Body of pancreas (tissue), 4 donors: Measurements from ENCODE around the gene SIPA1L3. TPM values are rescaled to one million over a fixed set of nuclear protein-coding genes. Genes with fewer than 3 reads are reported as not detected.

ENCODE experiments used
- ATAC-seq: fragments of 150-250 bp; one replicate; pipeline ENCODE4 v1.9.1; 2016
- DNase-seq, 4 donors: peaks; one replicate each; pipeline ENCODE4 v3.0.0-alpha.2; 2019
- H3K27ac ChIP-seq, 4 donors: fragments of 200-600 bp; sonication (generic); 1 replicate in 3 of 4; 2 replicates in 1 of 4; pipeline versions ENCODE4 v1.5.1 to v1.6.1; 2016 to 2019; ENCODE audit warnings: mild to moderate bottlenecking in 1 of 4, mixed read lengths in 1 of 4, moderate library complexity in 1 of 4
- H3K27me3 ChIP-seq, 2 donors: fragments of 200-600 bp; sonication (generic); one replicate each; pipeline ENCODE4 v1.6.0; 2016; ENCODE audit warnings: mild to moderate bottlenecking in 1 of 2
- H3K36me3 ChIP-seq, 2 donors: fragments of 200-600 bp; sonication (generic); replicated peaks in 1 of 2; 2 replicates each; pipeline ENCODE4 v1.5.1; 2016; ENCODE audit warnings: low read depth in 2 of 2; ENCODE audit not compliant: insufficient read depth in 1 of 2
- H3K4me1 ChIP-seq: fragments of 200-600 bp; sonication (generic); one replicate; pipeline ENCODE4 v1.6.0; 2016
- H3K4me3 ChIP-seq, 2 donors: fragments of 200-600 bp; sonication (generic); 1 replicate in 1 of 2; 2 replicates in 1 of 2; pipeline ENCODE4 v1.5.1; 2016 to 2019
- H3K9me3 ChIP-seq, 3 donors: fragments of 200-600 bp; sonication (generic); 1 replicate in 2 of 3; 2 replicates in 1 of 3; pipeline ENCODE4 v1.5.1; 2016
- POLR2A ChIP-seq, 3 donors: fragments of 450-650 bp; IDR thresholded peaks; one replicate each; pipeline ENCODE4 v1.6.1; 2016; ENCODE audit warnings: antibody characterized with exemption in 3 of 3, mild to moderate bottlenecking in 2 of 3
- WGBS, 2 donors: methylation state at CpG; one replicate each; pipeline ENCODE4 v1.1.5; 2017; 5-methylcytosine and 5-hydroxymethylcytosine counted together
- intact Hi-C: fragments of 100-400 bp; cut with DNase I; formaldehyde crosslinking; loops from one replicate; pipeline ENCODE4 v1.15.1; 2023
- total RNA-seq, 2 donors: library from RNA; depleted of rRNA; stranded (reverse); fragments of >200 nt; gene quantifications; one replicate each; pipeline ENCODE4 v1.1.0, GENCODE V29; 2016
- TF ChIP-seq, protein P1 (sequence below), 7 experiments: fragments of 450-650 bp in 4 of 7; fragments of 200-600 bp in 3 of 7; sonication (generic) in 3 of 7; IDR thresholded peaks; one replicate each; pipeline ENCODE4 v1.5.1; 2016 to 2019; ENCODE audit warnings: antibody characterized with exemption in 7 of 7

SIPA1L3 gene
- total RNA-seq, 2 donors from 2014 or later, result 41.5 to 62.0 TPM

DNA sequence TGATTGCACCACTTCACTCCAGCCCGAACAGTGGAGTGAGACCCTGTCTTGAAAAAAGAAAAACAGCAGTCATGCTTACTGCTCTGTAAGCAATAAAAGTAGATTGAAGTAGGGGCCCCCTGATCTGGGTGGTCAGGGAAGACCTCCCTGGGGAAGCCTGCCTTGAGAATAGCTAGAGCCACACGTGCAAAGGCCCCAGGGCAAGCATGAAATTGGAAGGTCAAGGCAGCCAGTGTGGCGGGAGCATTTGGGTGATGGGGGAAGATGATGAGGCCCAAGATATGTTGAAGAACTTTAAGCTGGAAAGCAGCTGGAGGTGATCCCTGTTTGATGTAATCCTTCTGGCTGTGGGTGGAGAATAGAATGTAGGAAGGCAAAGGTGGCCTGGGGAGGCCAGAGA is 104.4 kb downstream of the SIPA1L3 start:
- Histone ChIP-seq H3K4me1 (no peaks in the 10 kb centered on the region), H3K27me3 (no peaks in the 10 kb centered on the region), H3K9me3 (no peaks in the 10 kb centered on the region), H3K27ac (no peak overlapping the region), H3K36me3 (no peaks in the 10 kb centered on the region), H3K4me3 (no peak overlapping the region)
- DNase-seq (no peak), ATAC-seq (no peak)
- 96 to 97% methylated on average over 3 of the region's 3 CpGs for WGBS, 2 donors
- intact Hi-C loops, result no loop called here
- no peak for TF ChIP-seq POLR2A (IDR thresholded peaks at IDR 0.05)
- TF ChIP-seq, protein P1, sequence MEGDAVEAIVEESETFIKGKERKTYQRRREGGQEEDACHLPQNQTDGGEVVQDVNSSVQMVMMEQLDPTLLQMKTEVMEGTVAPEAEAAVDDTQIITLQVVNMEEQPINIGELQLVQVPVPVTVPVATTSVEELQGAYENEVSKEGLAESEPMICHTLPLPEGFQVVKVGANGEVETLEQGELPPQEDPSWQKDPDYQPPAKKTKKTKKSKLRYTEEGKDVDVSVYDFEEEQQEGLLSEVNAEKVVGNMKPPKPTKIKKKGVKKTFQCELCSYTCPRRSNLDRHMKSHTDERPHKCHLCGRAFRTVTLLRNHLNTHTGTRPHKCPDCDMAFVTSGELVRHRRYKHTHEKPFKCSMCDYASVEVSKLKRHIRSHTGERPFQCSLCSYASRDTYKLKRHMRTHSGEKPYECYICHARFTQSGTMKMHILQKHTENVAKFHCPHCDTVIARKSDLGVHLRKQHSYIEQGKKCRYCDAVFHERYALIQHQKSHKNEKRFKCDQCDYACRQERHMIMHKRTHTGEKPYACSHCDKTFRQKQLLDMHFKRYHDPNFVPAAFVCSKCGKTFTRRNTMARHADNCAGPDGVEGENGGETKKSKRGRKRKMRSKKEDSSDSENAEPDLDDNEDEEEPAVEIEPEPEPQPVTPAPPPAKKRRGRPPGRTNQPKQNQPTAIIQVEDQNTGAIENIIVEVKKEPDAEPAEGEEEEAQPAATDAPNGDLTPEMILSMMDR (IDR thresholded peaks at IDR 0.05), result no peak

DNA sequence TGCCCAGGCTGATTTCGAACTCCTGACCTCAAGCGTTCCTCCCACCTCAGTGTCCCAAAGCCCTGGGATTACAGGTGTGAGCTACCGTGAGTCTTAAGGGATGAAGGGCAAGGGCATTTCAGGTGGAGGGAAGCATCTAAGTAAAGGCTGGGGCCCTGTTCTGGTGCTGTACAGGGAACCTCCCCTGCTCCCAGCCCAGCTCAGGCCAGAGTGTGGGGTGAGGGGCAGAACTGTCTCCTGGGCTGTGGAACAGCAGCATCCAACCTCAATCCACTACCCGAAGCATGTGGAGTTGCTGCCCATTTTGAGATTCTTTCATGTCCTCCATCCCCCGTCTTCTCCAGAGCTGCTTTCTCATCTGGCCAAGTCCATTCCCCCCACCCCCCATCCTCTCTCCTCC is 105.3 kb downstream of the SIPA1L3 start:
- DNase-seq, result no peak
- Histone ChIP-seq H3K4me3 (no peak overlapping the region), H3K36me3 (no peaks in the 10 kb centered on the region), H3K27me3 (no peaks in the 10 kb centered on the region), H3K27ac (no peak overlapping the region), H3K4me1 (no peaks in the 10 kb centered on the region), H3K9me3 (no peaks in the 10 kb centered on the region)
- intact Hi-C loops, result no loop called here
- TF ChIP-seq, protein P1 (IDR thresholded peaks at IDR 0.05), result no peak
- no peak for TF ChIP-seq POLR2A (IDR thresholded peaks at IDR 0.05)
- ATAC-seq, result no peak
- 74 to 79% methylated on average over 5 of the region's 5 CpGs for WGBS, 2 donors

DNA sequence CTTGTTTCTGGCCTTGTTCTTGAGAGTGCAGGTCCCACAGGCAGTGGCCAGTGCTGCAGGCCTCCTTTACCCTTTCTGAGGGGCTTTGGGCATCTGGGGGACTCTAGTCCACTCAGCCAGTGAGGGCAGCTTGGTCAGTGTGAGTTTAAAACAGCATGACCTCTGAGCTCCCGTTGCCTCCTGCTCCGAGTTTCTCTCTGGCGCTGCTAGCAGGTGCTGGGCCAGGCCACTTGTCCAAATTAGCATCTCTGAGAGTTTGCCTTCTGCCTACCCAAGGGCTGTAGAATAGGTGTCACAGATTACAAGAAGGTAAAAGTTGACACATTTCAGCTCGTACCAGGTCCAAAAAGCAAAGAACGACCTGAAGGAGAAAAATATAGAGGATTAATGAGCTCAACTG is 105.9 kb downstream of the SIPA1L3 start:
- TF ChIP-seq, protein P1 (IDR thresholded peaks at IDR 0.05), result no peak
- no peak for TF ChIP-seq POLR2A (IDR thresholded peaks at IDR 0.05)

DNA sequence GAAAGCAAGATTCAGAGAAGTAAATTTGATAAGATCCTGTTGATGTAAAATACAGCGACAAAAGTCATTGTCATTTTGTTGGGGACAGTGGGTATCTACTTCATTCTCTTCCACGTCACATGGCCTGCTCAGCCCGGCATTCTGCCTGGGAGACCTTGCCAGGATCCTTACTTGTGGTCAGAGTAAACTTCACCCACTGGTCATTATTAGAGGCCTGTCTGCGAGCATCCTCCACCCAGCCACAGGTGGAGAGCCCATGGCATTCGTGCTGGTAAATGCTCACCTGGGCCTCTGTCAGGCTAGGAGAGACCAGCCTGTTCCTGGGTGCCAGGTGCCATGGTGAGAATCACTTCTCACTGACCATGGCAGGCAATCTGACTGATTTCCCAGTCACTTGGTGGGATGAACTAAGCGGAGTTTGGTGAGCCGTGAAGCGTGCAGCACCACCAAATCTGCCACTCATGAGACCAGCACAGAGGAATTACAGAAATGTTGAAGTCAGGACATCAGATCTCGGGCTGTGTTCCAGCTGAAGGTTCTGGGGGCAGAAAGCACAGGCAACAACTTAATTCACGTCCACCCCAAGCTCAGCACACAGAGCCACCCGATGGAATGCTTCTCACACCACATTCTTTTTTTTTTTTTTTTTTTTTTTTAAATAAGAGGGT is 107.0 kb downstream of the SIPA1L3 start:
- intact Hi-C loops, result no loop called here
- Histone ChIP-seq H3K4me3 (no peak overlapping the region), H3K27me3 (no peaks in the 10 kb centered on the region), H3K36me3 (no peaks in the 10 kb centered on the region), H3K9me3 (no peaks in the 10 kb centered on the region), H3K27ac (no peak overlapping the region), H3K4me1 (no peaks in the 10 kb centered on the region)
- DNase-seq (no peak), ATAC-seq (no peak)
- 88 to 91% methylated on average over 9 to 11 of the region's 11 CpGs for WGBS, 2 donors
- TF ChIP-seq POLR2A (IDR thresholded peaks at IDR 0.05), result no peak
- TF ChIP-seq, protein P1 (IDR thresholded peaks at IDR 0.05), result no peak

More for the DNA sequence above, 105.9 kb downstream of the SIPA1L3 start:
- Histone ChIP-seq H3K36me3 (no peaks in the 10 kb centered on the region), H3K27me3 (no peaks in the 10 kb centered on the region), H3K4me1 (no peaks in the 10 kb centered on the region), H3K9me3 (no peaks in the 10 kb centered on the region), H3K27ac (peak overlapping the region in 1 of 4 donors; percentile 8), H3K4me3 (no peak overlapping the region)
- intact Hi-C loops, result no loop called here
- 80 to 83% methylated on average over 5 of the region's 5 CpGs for WGBS, 2 donors
- ATAC-seq, result no peak
- DNase-seq, result no peak

DNA sequence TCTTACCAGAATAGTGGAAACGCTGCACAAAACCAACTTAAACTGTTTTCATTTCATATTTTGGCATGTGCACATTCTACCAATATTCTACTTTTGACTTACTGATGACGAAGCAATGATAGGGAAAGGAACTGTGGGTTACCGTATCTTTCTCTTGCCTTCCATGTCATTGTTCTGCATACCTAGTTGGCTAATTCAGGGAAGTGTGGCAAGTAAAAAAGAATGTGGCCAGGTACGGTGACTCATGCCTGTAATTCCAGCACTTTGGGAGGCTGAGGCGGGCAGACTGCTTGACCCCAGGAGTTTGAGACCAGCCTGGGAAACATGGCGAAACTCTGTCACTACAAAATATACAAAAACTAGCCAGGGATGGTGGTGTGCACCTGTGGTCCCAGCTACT is 108.2 kb downstream of the SIPA1L3 start:
- H3K4me1 ChIP-seq, result no peaks in the 10 kb centered on the region
- TF ChIP-seq POLR2A (IDR thresholded peaks at IDR 0.05), result no peak
- TF ChIP-seq, protein P1 (IDR thresholded peaks at IDR 0.05), result no peak
- no peak overlapping the region for H3K27ac ChIP-seq
- ATAC-seq (no peak), DNase-seq (no peak)
- H3K36me3 ChIP-seq, result no peaks in the 10 kb centered on the region
- 87 to 93% methylated on average over 5 to 6 of the region's 6 CpGs for WGBS, 2 donors
- H3K27me3 ChIP-seq, result no peaks in the 10 kb centered on the region
- H3K4me3 ChIP-seq, result no peak overlapping the region
- intact Hi-C loops, result no loop called here
- H3K9me3 ChIP-seq, result no peaks in the 10 kb centered on the region
